ENCODE results near the gene MRPL18.

The MRPL18 gene

DNA sequence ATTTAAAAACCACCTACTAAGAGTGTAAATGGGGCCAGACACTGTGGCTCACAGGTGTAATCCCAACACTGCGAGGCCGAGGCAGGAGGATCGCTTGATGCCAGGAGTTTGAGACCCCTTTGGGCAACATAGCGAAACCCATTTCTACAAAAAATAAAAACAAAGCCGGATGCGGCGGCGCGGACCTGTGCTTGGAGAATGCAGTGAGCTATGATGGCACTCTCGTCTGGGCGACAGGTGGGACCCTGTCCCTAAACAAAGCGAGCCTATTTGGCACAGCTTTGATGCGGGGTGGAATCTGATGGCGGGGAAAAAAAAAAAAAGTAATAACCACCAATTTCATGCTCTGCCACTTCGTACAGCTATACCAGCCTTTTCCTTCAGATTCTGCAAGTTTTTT lies 2.0 kb upstream of the MRPL18 start:
- Histone ChIP-seq H3K36me3 (ENCODE audit: insufficient read depth, low read length) (peaks cover 70% of the 10 kb centered on the region), H3K4me3 (ENCODE audit: low read depth, low read length, poor library complexity, severe bottlenecking) (peak overlapping the region; percentile 73), H3K9me2 (ENCODE audit: low read depth, low read length) (no peaks in the 10 kb centered on the region), H3K9ac (ENCODE audit: low read length) (peak overlapping the region; percentile 80), H3F3A (ENCODE audit: insufficient read depth, low read length) (no peaks in the 10 kb centered on the region; the same call in 1 of the 2 replicates), H3K27ac (ENCODE audit: low read depth, low read length, poor library complexity, severe bottlenecking) (peak overlapping the region; percentile 26), H2AFZ (ENCODE audit: low read length) (no peak overlapping the region), H3K4me2 (ENCODE audit: low read length) (peak overlapping the region; percentile 87), H4K20me1 (ENCODE audit: insufficient read depth, low read length) (no peaks in the 10 kb centered on the region), H3K27me3 (ENCODE audit: insufficient read depth, low read length) (no peaks in the 10 kb centered on the region), H3K4me1 (ENCODE audit: insufficient read depth, low read length, severe bottlenecking) (peaks cover 29% of the 10 kb centered on the region), H3K79me2 (ENCODE audit: insufficient read depth, low read length) (peaks cover 64% of the 10 kb centered on the region), H3K9me3 (ENCODE audit: low read length) (no peaks in the 10 kb centered on the region)
- TF ChIP-seq, protein P1, sequence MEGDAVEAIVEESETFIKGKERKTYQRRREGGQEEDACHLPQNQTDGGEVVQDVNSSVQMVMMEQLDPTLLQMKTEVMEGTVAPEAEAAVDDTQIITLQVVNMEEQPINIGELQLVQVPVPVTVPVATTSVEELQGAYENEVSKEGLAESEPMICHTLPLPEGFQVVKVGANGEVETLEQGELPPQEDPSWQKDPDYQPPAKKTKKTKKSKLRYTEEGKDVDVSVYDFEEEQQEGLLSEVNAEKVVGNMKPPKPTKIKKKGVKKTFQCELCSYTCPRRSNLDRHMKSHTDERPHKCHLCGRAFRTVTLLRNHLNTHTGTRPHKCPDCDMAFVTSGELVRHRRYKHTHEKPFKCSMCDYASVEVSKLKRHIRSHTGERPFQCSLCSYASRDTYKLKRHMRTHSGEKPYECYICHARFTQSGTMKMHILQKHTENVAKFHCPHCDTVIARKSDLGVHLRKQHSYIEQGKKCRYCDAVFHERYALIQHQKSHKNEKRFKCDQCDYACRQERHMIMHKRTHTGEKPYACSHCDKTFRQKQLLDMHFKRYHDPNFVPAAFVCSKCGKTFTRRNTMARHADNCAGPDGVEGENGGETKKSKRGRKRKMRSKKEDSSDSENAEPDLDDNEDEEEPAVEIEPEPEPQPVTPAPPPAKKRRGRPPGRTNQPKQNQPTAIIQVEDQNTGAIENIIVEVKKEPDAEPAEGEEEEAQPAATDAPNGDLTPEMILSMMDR (IDR thresholded peaks at IDR 0.05; ENCODE audit: low read length) = no peak
- no peak for TF ChIP-seq EZH2 (IDR thresholded peaks at IDR 0.05; ENCODE audit: borderline replicate concordance, low read length)

DNA sequence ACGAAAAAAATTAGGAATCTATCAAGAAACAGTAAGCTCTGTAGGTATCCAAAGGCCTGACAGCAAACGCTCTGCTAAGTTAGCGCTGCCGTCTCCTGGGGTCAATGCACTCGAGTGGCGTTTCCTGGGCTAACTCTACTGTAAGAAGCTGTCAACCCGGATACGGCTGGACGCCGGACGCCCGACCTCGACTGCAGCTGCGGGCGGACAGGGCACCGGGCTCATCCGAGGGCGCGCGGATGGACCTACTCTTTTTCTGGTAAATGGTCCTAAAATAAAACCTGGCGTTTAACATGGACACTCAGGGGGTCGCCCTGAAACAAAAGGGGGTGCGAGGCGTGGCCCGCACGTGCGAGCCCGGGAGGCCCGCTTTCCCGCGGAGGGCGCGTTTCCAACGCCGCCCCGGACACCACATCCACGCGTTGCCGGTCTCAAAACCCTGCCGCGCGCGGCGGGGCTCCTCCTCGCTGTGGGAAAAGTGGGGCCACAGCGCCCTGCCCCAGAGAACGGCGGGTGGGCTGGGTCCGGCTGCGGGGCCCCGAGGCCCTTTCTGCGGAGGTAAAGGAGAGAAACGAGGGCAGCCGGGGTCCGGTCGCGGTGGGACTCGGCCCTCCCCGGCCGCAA lies 1.4 kb upstream of the MRPL18 start:
- Histone ChIP-seq H3K9me3 (ENCODE audit: low read length) (no peaks in the 10 kb centered on the region), H3K4me1 (ENCODE audit: insufficient read depth, low read length, severe bottlenecking) (peaks cover 29% of the 10 kb centered on the region), H3K36me3 (ENCODE audit: insufficient read depth, low read length) (peaks cover 67% of the 10 kb centered on the region), H3K9me2 (ENCODE audit: low read depth, low read length) (no peaks in the 10 kb centered on the region), H3K27me3 (ENCODE audit: insufficient read depth, low read length) (no peaks in the 10 kb centered on the region), H3K4me2 (ENCODE audit: low read length) (peak overlapping the region; percentile 87), H3K4me3 (ENCODE audit: low read depth, low read length, poor library complexity, severe bottlenecking) (peak overlapping the region; percentile 73), H4K20me1 (ENCODE audit: insufficient read depth, low read length) (no peaks in the 10 kb centered on the region), H3K9ac (ENCODE audit: low read length) (peak overlapping the region; percentile 80), H3K79me2 (ENCODE audit: insufficient read depth, low read length) (peaks cover 64% of the 10 kb centered on the region), H3K27ac (ENCODE audit: low read depth, low read length, poor library complexity, severe bottlenecking) (peak overlapping the region; percentile 26), H3F3A (ENCODE audit: insufficient read depth, low read length) (no peaks in the 10 kb centered on the region; the same call in 1 of the 2 replicates), H2AFZ (ENCODE audit: low read length) (no peak overlapping the region)
- TF ChIP-seq, protein P1 (IDR thresholded peaks at IDR 0.05; ENCODE audit: low read length) = no peak
- no peak for TF ChIP-seq EZH2 (IDR thresholded peaks at IDR 0.05; ENCODE audit: borderline replicate concordance, low read length)

DNA sequence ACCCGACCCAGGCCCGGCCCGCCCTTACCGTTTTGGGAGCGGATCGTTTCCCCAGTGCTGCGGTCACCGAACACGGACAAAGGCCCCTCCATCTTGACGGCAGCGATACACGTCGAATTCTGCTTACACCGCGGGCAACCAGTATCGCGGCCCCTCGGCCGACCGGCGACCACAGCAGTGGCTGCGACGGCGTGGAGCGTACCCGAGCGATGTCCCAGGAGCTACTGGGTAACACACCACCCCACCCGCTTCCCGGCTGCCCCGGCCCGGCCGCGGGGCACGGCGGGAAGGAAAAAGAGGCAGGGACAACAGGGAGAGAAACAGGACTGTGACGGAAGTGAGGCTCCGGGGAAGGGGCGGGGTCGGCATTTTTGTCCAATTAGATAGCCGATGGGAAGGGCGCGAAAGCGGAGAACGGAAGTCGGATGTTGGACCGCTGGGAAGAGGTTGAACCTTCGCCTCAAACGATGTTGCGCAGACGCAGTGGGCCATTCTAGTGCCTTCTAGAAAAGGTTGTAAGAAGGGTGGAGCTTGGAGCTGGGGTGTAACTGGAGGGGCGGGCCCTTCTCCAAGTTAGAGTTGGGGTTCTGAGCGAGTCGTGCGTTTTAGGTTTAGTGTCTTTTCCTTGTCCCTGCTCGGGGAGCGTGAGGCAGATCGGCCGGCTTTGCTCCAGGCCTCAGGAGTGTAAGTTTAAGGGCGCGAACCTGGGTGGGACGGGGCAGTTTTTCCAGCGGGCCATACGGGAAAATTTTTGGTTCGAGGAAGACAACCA lies 704 bp upstream of the MRPL18 start, which contains the start of gene TCP1:
TCP1 (minus strand) TSS at position 226 of the 772 bp plus-strand sequence; CDS start at position 92, 134 bp downstream.
- no peaks in the 10 kb centered on the region for H3K9me3 ChIP-seq (ENCODE audit: low read length)
- no peaks in the 10 kb centered on the region for H3K9me2 ChIP-seq (ENCODE audit: low read depth, low read length)
- peak within 1 kb of the TSS; percentile 85 for H3K9ac ChIP-seq (ENCODE audit: low read length)
- H3K27me3 ChIP-seq (ENCODE audit: insufficient read depth, low read length) = no peaks in the 10 kb centered on the region
- H3F3A ChIP-seq (ENCODE audit: insufficient read depth, low read length) = no peaks in the 10 kb centered on the region
- peak within 1 kb of the TSS; percentile 73 for H3K4me3 ChIP-seq (ENCODE audit: low read depth, low read length, poor library complexity, severe bottlenecking)
- no peak for TF ChIP-seq EZH2 (IDR thresholded peaks at IDR 0.05; ENCODE audit: borderline replicate concordance, low read length)
- TF ChIP-seq, protein P1 (IDR thresholded peaks at IDR 0.05; ENCODE audit: low read length) = no peak
- no peak within 1 kb of the TSS for H2AFZ ChIP-seq (ENCODE audit: low read length)
- no peaks in the 10 kb centered on the region for H4K20me1 ChIP-seq (ENCODE audit: insufficient read depth, low read length)
- peaks cover 29% of the 10 kb centered on the region for H3K4me1 ChIP-seq (ENCODE audit: insufficient read depth, low read length, severe bottlenecking)
- peaks cover 67% of the 10 kb centered on the region for H3K36me3 ChIP-seq (ENCODE audit: insufficient read depth, low read length)
- peaks cover 64% of the 10 kb centered on the region for H3K79me2 ChIP-seq (ENCODE audit: insufficient read depth, low read length)
- peak within 1 kb of the TSS; percentile 77 for H3K27ac ChIP-seq (ENCODE audit: low read depth, low read length, poor library complexity, severe bottlenecking)
- peak within 1 kb of the TSS; percentile 89 for H3K4me2 ChIP-seq (ENCODE audit: low read length)
